Neural progenitor cell (in vitro differentiated cells): ENCODE results near the gene IGSF21. TPM values are rescaled to one million over a fixed set of nuclear protein-coding genes. Genes with fewer than 3 reads are reported as not detected.

Source experiments
- DNase-seq: peaks from one replicate; pipeline ENCODE4 v3.0.0-alpha.2; 2016; ENCODE audit warnings: low spot score
- H2AFZ ChIP-seq: fragments of 200-600 bp; sonication (generic); replicated peaks from 2 replicates; pipeline ENCODE4 v1.6.1; 2016; ENCODE audit warnings: antibody characterized with exemption
- H3F3A ChIP-seq: fragments of 200-600 bp; sonication (generic); 2 replicates; pipeline ENCODE4 v1.6.1; 2016; ENCODE audit warnings: antibody characterized with exemption, low read depth
- H3K27ac ChIP-seq: fragments of 200-600 bp; sonication (generic); 2 replicates; pipeline ENCODE4 v1.5.1; 2016; ENCODE audit warnings: mild to moderate bottlenecking
- H3K27me3 ChIP-seq: fragments of 200-600 bp; sonication (generic); 2 replicates; pipeline ENCODE4 v1.6.1; 2016; ENCODE audit warnings: mild to moderate bottlenecking, moderate library complexity
- H3K36me3 ChIP-seq: fragments of 200-600 bp; sonication (generic); 2 replicates; pipeline ENCODE4 v1.5.1; 2016
- H3K4me1 ChIP-seq: fragments of 200-600 bp; sonication (generic); 2 replicates; pipeline ENCODE4 v1.6.1; 2016; ENCODE audit warnings: mixed run types
- H3K4me2 ChIP-seq: fragments of 200-600 bp; sonication (generic); 2 replicates; pipeline ENCODE4 v1.6.1; 2016
- H3K4me3 ChIP-seq: fragments of 200-600 bp; sonication (generic); 2 replicates; pipeline ENCODE4 v1.5.1; 2016
- H3K79me2 ChIP-seq: fragments of 200-600 bp; sonication (generic); 2 replicates; pipeline ENCODE4 v1.6.1; 2016; ENCODE audit warnings: low read depth
- H3K9ac ChIP-seq: fragments of 200-600 bp; sonication (generic); 2 replicates; pipeline ENCODE4 v1.6.1; 2016
- H3K9me3 ChIP-seq: fragments of 200-600 bp; sonication (generic); 2 replicates; pipeline ENCODE4 v1.5.1; 2016; ENCODE audit warnings: low read depth
- H4K20me1 ChIP-seq: fragments of 200-600 bp; sonication (generic); 2 replicates; pipeline ENCODE4 v1.6.1; 2016; ENCODE audit warnings: low read depth
- H3K27ac Mint-ChIP-seq: 3 replicates; pipeline ENCODE4 v1.8.0; 2021; ENCODE audit warnings: mixed read lengths
- H3K27me3 Mint-ChIP-seq: 2 replicates; pipeline ENCODE4 v1.8.0; 2022; ENCODE audit warnings: low read depth, mild to moderate bottlenecking, inconsistent platforms, moderate library complexity, mixed read lengths; ENCODE audit not compliant: insufficient read depth
- H3K36me3 Mint-ChIP-seq: 3 replicates; pipeline ENCODE4 v1.8.0; 2021; ENCODE audit warnings: mixed read lengths
- H3K4me1 Mint-ChIP-seq: 3 replicates; pipeline ENCODE4 v1.8.0; 2021; ENCODE audit warnings: mixed read lengths
- H3K4me3 Mint-ChIP-seq: 3 replicates; pipeline ENCODE4 v1.8.0; 2021; ENCODE audit warnings: mild to moderate bottlenecking, moderate library complexity, mixed read lengths
- H3K9me3 Mint-ChIP-seq: 3 replicates; pipeline ENCODE4 v1.8.0; 2020; ENCODE audit warnings: mixed read lengths
- CTCF ChIP-seq: fragments of 200-600 bp; sonication (generic); IDR thresholded peaks from 2 replicates; pipeline ENCODE4 v1.5.1; 2017; ENCODE audit warnings: antibody characterized with exemption, mild to moderate bottlenecking
- EZH2 ChIP-seq: fragments of 200-600 bp; sonication (generic); IDR thresholded peaks from 2 replicates; pipeline ENCODE4 v1.6.1; 2017; ENCODE audit warnings: antibody characterized with exemption, mild to moderate bottlenecking, moderate library complexity
- EZH2phosphoT487 ChIP-seq: fragments of 200-600 bp; sonication (generic); IDR thresholded peaks from 2 replicates; pipeline ENCODE4 v1.6.1; 2017; ENCODE audit warnings: antibody characterized with exemption
- total RNA-seq: library from RNA; depleted of rRNA; stranded (reverse); fragments of >200 nt; gene quantifications from 2 replicates; pipeline ENCODE4 v1.2.3, GENCODE V29; 2015; ENCODE audit warnings: low replicate concordance

Gene IGSF21
- total RNA-seq, 1 donor from 2014 or later, result 1.7 TPM

GRCh38 chr1:18192974-18193373 is 85.4 kb downstream of the IGSF21 start:
- peaks cover 31% of the 10 kb centered on the region for H3K4me1 ChIP-seq
- TF ChIP-seq CTCF (no peak), EZH2phosphoT487 (no peak), EZH2 (no peak)
- H3F3A ChIP-seq, result no peaks in the 10 kb centered on the region
- no peak overlapping the region for H3K9ac ChIP-seq
- no peaks in the 10 kb centered on the region for H4K20me1 ChIP-seq
- no peak for DNase-seq
- no peaks in the 10 kb centered on the region for H3K79me2 ChIP-seq
- Mint-ChIP-seq H3K9me3 (no peaks in the 10 kb centered on the region), H3K4me1 (peaks cover 27% of the 10 kb centered on the region), H3K27ac (no peak overlapping the region), H3K4me3 (no peak overlapping the region), H3K27me3 (peaks cover 14% of the 10 kb centered on the region), H3K36me3 (no peaks in the 10 kb centered on the region)
- H3K27ac ChIP-seq, result no peak overlapping the region
- H2AFZ ChIP-seq, result no peak overlapping the region
- no peak overlapping the region for H3K4me2 ChIP-seq
- H3K36me3 ChIP-seq, result no peaks in the 10 kb centered on the region
- H3K27me3 ChIP-seq, result no peaks in the 10 kb centered on the region
- H3K9me3 ChIP-seq, result no peaks in the 10 kb centered on the region
- H3K4me3 ChIP-seq, result no peak overlapping the region

GRCh38 chr1:18197299-18197698 is 89.7 kb downstream of the IGSF21 start:
- peaks cover 29% of the 10 kb centered on the region for H3K4me1 Mint-ChIP-seq
- no peaks in the 10 kb centered on the region for H3K36me3 ChIP-seq
- H3K36me3 Mint-ChIP-seq, result no peaks in the 10 kb centered on the region
- H3K27ac ChIP-seq, result no peak overlapping the region
- H3K9me3 ChIP-seq, result no peaks in the 10 kb centered on the region
- H3F3A ChIP-seq, result peaks cover 7% of the 10 kb centered on the region
- H3K4me3 ChIP-seq, result no peak overlapping the region
- H3K4me2 ChIP-seq, result no peak overlapping the region
- no peak for DNase-seq
- H3K27ac Mint-ChIP-seq, result no peak overlapping the region
- no peaks in the 10 kb centered on the region for H4K20me1 ChIP-seq
- H3K27me3 ChIP-seq, result no peaks in the 10 kb centered on the region
- no peaks in the 10 kb centered on the region for H3K9me3 Mint-ChIP-seq
- H3K4me3 Mint-ChIP-seq, result no peak overlapping the region
- H3K4me1 ChIP-seq, result peaks cover 32% of the 10 kb centered on the region
- no peak overlapping the region for H3K9ac ChIP-seq
- H2AFZ ChIP-seq, result no peak overlapping the region
- H3K79me2 ChIP-seq, result no peaks in the 10 kb centered on the region
- TF ChIP-seq CTCF, result no peak
- TF ChIP-seq EZH2phosphoT487, result no peak
- TF ChIP-seq EZH2, result no peak
- peaks cover 14% of the 10 kb centered on the region for H3K27me3 Mint-ChIP-seq

GRCh38 chr1:18198260-18198659 is 90.7 kb downstream of the IGSF21 start:
- DNase-seq, result no peak
- Mint-ChIP-seq H3K27ac (no peak overlapping the region), H3K27me3 (peaks cover 9% of the 10 kb centered on the region), H3K4me1 (peaks cover 25% of the 10 kb centered on the region), H3K36me3 (no peaks in the 10 kb centered on the region), H3K4me3 (no peak overlapping the region), H3K9me3 (no peaks in the 10 kb centered on the region)
- no peaks in the 10 kb centered on the region for H4K20me1 ChIP-seq
- H3K79me2 ChIP-seq, result no peaks in the 10 kb centered on the region
- peaks cover 7% of the 10 kb centered on the region for H3F3A ChIP-seq
- no peak overlapping the region for H2AFZ ChIP-seq
- H3K4me3 ChIP-seq, result no peak overlapping the region
- H3K4me1 ChIP-seq, result peaks cover 24% of the 10 kb centered on the region
- no peak for TF ChIP-seq EZH2phosphoT487
- TF ChIP-seq CTCF, result no peak
- TF ChIP-seq EZH2, result no peak
- H3K4me2 ChIP-seq, result no peak overlapping the region
- H3K27ac ChIP-seq, result no peak overlapping the region
- no peak overlapping the region for H3K9ac ChIP-seq
- H3K36me3 ChIP-seq, result no peaks in the 10 kb centered on the region
- H3K9me3 ChIP-seq, result no peaks in the 10 kb centered on the region
- no peaks in the 10 kb centered on the region for H3K27me3 ChIP-seq
